OCI-LY1 (cell line): ENCODE measurements around the gene TFEB.

Experiments
- H2AFZ ChIP-seq: fragments of 200-600 bp; sonication (generic), shearing (Covaris generic); 2 replicates; pipeline ENCODE4 v1.6.0; 2014; ENCODE audit warnings: antibody characterized with exemption, mild to moderate bottlenecking, low read length
- H3F3A ChIP-seq: fragments of 200-600 bp; sonication (generic), shearing (Covaris generic); 2 replicates; pipeline ENCODE4 v1.6.0; 2014; ENCODE audit warnings: mild to moderate bottlenecking, antibody characterized with exemption, low read length, moderate library complexity; ENCODE audit not compliant: insufficient read depth
- H3K27ac ChIP-seq: fragments of 200-600 bp; sonication (generic); 2 replicates; pipeline ENCODE4 v1.5.1; 2014; ENCODE audit warnings: low read length, mixed run types, mild to moderate bottlenecking, low read depth; ENCODE audit not compliant: poor library complexity, severe bottlenecking
- H3K27me3 ChIP-seq: fragments of 200-600 bp; sonication (generic); 2 replicates; pipeline ENCODE4 v1.6.0; 2014; ENCODE audit warnings: antibody characterized with exemption, mild to moderate bottlenecking, low read length, moderate library complexity; ENCODE audit not compliant: insufficient read depth
- H3K36me3 ChIP-seq: fragments of 200-600 bp; sonication (generic); 2 replicates; pipeline ENCODE4 v1.6.1; 2014; ENCODE audit warnings: mild to moderate bottlenecking, antibody characterized with exemption, low read length, moderate library complexity, mixed read lengths; ENCODE audit not compliant: insufficient read depth
- H3K4me1 ChIP-seq: fragments of 200-600 bp; sonication (generic); 2 replicates; pipeline ENCODE4 v1.5.1; 2014; ENCODE audit warnings: mild to moderate bottlenecking, low read length, moderate library complexity; ENCODE audit not compliant: insufficient read depth, severe bottlenecking
- H3K4me2 ChIP-seq: fragments of 200-600 bp; sonication (generic), shearing (Covaris generic); 2 replicates; pipeline ENCODE4 v1.6.1; 2014; ENCODE audit warnings: low read length
- H3K4me3 ChIP-seq: fragments of 200-600 bp; sonication (generic); 2 replicates; pipeline ENCODE4 v1.5.1; 2014; ENCODE audit warnings: low read length, low read depth, mild to moderate bottlenecking, mixed read lengths; ENCODE audit not compliant: poor library complexity, severe bottlenecking
- H3K79me2 ChIP-seq: fragments of 200-600 bp; shearing (Covaris generic); 2 replicates; pipeline ENCODE4 v1.6.1; 2016; ENCODE audit warnings: mixed run types, low read length, mixed read lengths; ENCODE audit not compliant: insufficient read depth
- H3K9ac ChIP-seq: fragments of 200-600 bp; sonication (generic), shearing (Covaris generic); 2 replicates; pipeline ENCODE4 v1.6.1; 2014; ENCODE audit warnings: mild to moderate bottlenecking, low read length, mixed read lengths
- H3K9me2 ChIP-seq: fragments of 200-600 bp; sonication (generic), shearing (Covaris generic); 2 replicates; pipeline ENCODE4 v1.6.1; 2014; ENCODE audit warnings: low read depth, mild to moderate bottlenecking, low read length, mixed read lengths
- H3K9me3 ChIP-seq: fragments of 200-600 bp; shearing (Covaris generic); 2 replicates; pipeline ENCODE4 v1.6.1; 2014; ENCODE audit warnings: low read length, mixed read lengths
- H4K20me1 ChIP-seq: fragments of 200-600 bp; sonication (generic), shearing (Covaris generic); 2 replicates; pipeline ENCODE4 v1.6.0; 2016; ENCODE audit warnings: mild to moderate bottlenecking, low read length; ENCODE audit not compliant: insufficient read depth
- EZH2 ChIP-seq: fragments of 200-600 bp; sonication (generic), shearing (Covaris generic); IDR thresholded peaks from 2 replicates; pipeline ENCODE4 v1.8.0; 2017; ENCODE audit warnings: borderline replicate concordance, mixed run types, mild to moderate bottlenecking, antibody characterized with exemption, low read length, moderate library complexity, mixed read lengths
- TF ChIP-seq, protein P1 (sequence below): fragments of 200-600 bp; sonication (generic), shearing (Covaris generic); IDR thresholded peaks from 2 replicates; pipeline ENCODE4 v1.5.1; 2017; ENCODE audit warnings: mild to moderate bottlenecking, antibody characterized with exemption, low read length, moderate library complexity, mixed read lengths

TFEB gene

DNA sequence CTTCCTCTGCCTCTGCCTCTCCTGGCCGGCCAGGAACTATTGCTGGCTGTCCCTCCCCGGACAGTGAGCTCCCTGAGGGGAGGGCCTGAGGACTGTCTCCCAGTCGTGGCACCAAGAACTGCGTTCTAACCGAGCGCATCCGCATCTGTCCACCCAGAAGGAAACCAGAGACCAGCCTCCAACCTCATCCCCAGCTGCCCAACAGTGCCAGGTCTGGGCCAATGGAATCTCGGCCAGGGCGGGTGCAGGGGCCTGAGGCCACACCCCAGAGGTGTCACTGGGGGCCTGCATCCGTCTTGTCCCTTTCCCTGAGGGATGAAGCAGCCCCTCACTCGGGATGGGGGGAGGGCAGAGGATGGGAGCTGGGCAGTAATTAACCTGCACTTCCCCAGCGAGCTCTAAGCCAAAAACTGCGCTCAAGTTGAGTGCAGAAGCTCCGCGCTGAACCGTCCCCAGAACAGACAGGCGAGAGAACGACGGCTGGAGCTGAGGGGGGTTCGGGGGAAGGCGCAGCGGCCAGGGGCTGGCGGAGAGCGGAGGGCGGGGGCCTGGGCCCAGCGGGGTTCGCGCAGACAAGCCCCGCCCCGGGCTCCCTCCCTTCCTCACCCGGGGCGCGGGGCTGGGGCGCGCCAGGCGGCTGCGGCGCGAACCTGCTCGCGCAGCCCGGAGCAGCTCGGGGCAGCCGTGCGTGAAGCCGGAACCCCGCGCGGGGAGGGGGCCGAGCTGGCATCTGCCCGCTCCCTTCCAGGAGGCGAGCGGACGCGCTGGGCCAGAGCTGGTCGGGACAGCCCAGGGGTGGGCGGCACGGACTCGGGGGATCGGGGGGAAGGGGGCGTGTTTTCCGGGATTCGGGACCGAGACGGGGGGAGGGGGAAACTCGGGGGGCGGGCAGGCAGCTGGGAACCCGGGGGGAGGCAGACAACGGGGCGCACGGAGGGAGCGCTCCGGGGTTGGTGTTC lies 1.4 kb downstream of the TFEB start:
- Histone ChIP-seq H3K4me3 (peak overlapping the region; percentile 79), H3K27me3 (no peaks in the 10 kb centered on the region), H3K4me1 (peaks cover 57% of the 10 kb centered on the region), H4K20me1 (no peaks in the 10 kb centered on the region), H3K36me3 (no peaks in the 10 kb centered on the region), H3K79me2 (no peaks in the 10 kb centered on the region), H3K27ac (peak overlapping the region; percentile 93), H3F3A (no peaks in the 10 kb centered on the region), H3K4me2 (peak overlapping the region; percentile 78), H3K9me3 (no peaks in the 10 kb centered on the region), H3K9me2 (no peaks in the 10 kb centered on the region), H2AFZ (no peak overlapping the region), H3K9ac (peak overlapping the region; percentile 86)
- TF ChIP-seq, protein P1, sequence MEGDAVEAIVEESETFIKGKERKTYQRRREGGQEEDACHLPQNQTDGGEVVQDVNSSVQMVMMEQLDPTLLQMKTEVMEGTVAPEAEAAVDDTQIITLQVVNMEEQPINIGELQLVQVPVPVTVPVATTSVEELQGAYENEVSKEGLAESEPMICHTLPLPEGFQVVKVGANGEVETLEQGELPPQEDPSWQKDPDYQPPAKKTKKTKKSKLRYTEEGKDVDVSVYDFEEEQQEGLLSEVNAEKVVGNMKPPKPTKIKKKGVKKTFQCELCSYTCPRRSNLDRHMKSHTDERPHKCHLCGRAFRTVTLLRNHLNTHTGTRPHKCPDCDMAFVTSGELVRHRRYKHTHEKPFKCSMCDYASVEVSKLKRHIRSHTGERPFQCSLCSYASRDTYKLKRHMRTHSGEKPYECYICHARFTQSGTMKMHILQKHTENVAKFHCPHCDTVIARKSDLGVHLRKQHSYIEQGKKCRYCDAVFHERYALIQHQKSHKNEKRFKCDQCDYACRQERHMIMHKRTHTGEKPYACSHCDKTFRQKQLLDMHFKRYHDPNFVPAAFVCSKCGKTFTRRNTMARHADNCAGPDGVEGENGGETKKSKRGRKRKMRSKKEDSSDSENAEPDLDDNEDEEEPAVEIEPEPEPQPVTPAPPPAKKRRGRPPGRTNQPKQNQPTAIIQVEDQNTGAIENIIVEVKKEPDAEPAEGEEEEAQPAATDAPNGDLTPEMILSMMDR: no peak
- no peak for TF ChIP-seq EZH2

DNA sequence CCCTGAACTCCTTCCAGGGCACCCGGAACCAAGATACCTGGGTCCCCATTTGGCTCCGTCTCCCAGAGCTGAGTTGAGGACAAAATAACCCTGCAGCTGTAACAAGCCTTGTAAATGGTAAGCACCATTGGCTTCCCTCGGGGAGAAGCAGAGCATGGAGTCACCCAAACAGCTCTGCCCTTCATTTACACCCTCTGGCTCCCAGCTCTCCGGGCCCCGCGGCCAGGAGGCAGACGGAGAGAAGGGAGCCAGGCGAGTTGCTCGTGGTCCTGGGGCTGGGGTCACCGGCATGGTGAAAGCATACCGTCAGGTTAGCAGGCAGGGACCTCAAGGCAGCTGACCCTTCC lies 2.1 kb downstream of the TFEB start:
- Histone ChIP-seq H3K9me3 (no peaks in the 10 kb centered on the region), H3K4me2 (peak overlapping the region; percentile 78), H3K36me3 (no peaks in the 10 kb centered on the region), H3K4me1 (peaks cover 63% of the 10 kb centered on the region), H3K9me2 (no peaks in the 10 kb centered on the region), H3K79me2 (no peaks in the 10 kb centered on the region), H3K9ac (peak overlapping the region; percentile 86; the same call in 1 of the 2 replicates), H3K27me3 (no peaks in the 10 kb centered on the region), H4K20me1 (no peaks in the 10 kb centered on the region), H3K4me3 (peak overlapping the region; percentile 79), H3K27ac (peak overlapping the region; percentile 93), H2AFZ (no peak overlapping the region), H3F3A (no peaks in the 10 kb centered on the region)
- TF ChIP-seq EZH2: no peak
- TF ChIP-seq, protein P1: no peak

DNA sequence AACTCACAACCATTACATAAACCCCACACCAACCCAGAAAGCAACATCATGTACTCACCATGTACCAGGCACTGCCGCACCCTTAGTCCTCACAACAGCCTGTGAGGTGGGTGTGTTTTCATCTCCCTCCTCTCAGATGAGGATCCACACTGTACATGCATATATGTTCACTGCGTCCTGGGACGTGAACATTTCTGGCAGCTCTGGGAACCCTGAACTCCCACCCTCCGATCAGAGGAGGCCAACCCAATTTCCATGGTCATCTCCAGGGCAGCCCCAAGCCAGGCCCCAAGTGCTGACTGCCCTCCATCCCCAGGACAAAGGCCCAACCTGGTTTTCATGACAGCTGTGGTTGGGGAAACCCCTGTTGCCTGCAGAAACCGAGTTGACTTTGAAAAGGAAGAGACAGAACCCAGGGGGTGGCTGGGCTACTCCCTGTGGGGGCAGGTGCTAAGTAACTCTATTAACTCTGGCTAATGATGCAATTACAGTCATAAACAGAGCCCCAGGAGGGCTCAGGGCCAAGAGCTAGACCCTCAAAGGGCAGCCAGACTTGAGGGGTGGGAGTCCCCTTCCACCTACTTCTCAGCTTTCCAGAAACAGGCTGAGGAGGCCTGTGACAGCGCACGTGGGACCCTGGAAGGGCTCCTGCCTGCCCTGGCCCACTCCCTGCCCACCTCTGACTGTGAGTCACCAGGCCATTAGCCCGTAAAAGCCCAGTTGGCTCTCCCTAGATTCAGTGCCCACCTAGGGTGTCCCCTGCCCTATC lies 2.6 kb downstream of the TFEB start:
- Histone ChIP-seq H3F3A (no peaks in the 10 kb centered on the region), H3K4me3 (peak overlapping the region; percentile 79), H3K79me2 (no peaks in the 10 kb centered on the region), H3K36me3 (no peaks in the 10 kb centered on the region), H3K9ac (peak overlapping the region; percentile 86; the same call in 1 of the 2 replicates), H3K9me3 (no peaks in the 10 kb centered on the region), H4K20me1 (no peaks in the 10 kb centered on the region), H3K27me3 (no peaks in the 10 kb centered on the region), H3K27ac (peak overlapping the region; percentile 93), H3K4me1 (peaks cover 66% of the 10 kb centered on the region), H3K9me2 (no peaks in the 10 kb centered on the region), H3K4me2 (peak overlapping the region; percentile 78), H2AFZ (no peak overlapping the region)
- TF ChIP-seq, protein P1: no peak
- TF ChIP-seq EZH2: no peak
